ENCODE results near the gene CACNA1E.

Gene CACNA1E

DNA sequence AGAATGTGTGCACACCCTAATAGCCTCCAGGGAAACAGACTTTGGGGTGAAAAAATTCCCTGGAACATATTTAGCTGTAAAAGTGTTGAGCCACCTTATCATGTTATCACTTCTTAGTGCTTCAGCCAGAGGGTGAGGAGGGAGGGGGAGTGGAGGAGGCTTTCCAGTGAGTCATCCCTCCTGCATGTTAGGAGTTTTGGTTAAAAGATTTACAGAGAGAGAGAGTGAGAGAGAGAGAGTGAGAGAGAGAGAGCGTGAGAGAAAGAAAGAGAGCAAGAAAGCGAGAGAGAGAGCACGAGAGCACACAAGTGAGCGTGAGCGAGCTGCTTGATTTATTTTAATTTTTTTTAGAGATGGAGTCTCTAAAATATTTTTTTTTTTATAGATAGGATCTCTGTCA, 13.5 kb upstream of the CACNA1E start:
- no peak overlapping the region for H3K27ac Mint-ChIP-seq
- H3K36me3 Mint-ChIP-seq: no peaks in the 10 kb centered on the region
- no peak for DNase-seq
- H3K4me3 Mint-ChIP-seq: no peak overlapping the region
- CTCF ChIA-PET: interaction anchor here (1.3 kb wide), 1 partner anchor 9 kb away, joined by 3 read pairs; no protein-coding TSS in a partner anchor
- H3K9me3 Mint-ChIP-seq: no peaks in the 10 kb centered on the region
- peaks cover 32% of the 10 kb centered on the region for H3K27me3 Mint-ChIP-seq
- H3K4me1 Mint-ChIP-seq: no peaks in the 10 kb centered on the region

DNA sequence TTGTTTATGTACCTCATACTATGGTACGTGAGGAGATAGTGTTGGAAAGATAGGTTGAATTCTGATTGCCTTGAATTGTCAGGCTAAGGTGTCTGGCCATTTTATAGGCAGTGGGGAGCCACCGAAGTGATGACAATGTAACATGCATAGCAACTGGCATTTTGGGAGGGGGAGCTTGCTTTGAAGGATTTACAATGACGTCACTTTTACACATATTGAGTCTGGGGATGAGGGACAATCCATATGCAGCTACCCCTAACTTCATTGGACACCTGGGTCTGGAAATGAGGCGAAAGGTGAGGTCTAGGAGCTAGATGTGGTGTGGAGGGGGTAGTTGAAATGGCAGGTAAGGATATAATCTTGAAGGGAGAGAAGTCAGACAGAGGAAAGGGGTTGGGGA, 7.7 kb upstream of the CACNA1E start:
- CTCF ChIA-PET: interaction anchor here (1.5 to 1.6 kb wide), 2 partner anchors 461 to 605 kb away, joined by 5 read pairs; no protein-coding TSS in a partner anchor
- DNase-seq: no peak
- Mint-ChIP-seq H3K27ac (no peak overlapping the region), H3K4me1 (no peaks in the 10 kb centered on the region), H3K9me3 (no peaks in the 10 kb centered on the region), H3K4me3 (no peak overlapping the region), H3K36me3 (no peaks in the 10 kb centered on the region), H3K27me3 (peaks cover 17% of the 10 kb centered on the region)

DNA sequence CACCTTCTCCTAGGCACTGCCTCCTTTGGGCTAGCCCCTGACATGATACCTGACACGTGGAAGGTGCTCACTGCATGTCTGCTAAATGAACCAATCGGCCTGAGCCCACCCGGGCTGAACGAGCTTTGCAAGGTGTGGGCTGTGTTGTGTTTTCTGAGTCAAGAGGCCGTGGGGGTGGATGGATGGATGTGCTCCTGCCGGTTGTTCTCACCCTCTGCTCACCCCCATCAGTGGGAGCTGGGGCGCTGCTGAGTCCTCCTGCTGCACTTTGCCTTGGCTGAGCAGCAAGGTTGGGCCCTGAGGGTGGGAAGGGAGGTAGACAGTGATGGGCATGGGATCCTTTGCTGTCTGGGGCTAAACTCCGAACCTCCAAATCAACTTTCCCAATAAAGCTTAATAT, 6.7 kb upstream of the CACNA1E start:
- CTCF ChIA-PET: interaction anchor here (1.5 to 9.7 kb wide), 2 partner anchors 460 to 604 kb away, joined by 5 to 98 read pairs; no protein-coding TSS in a partner anchor
- peaks cover 26% of the 10 kb centered on the region for H3K27me3 Mint-ChIP-seq
- no peaks in the 10 kb centered on the region for H3K9me3 Mint-ChIP-seq
- H3K36me3 Mint-ChIP-seq: no peaks in the 10 kb centered on the region
- H3K4me1 Mint-ChIP-seq: no peaks in the 10 kb centered on the region
- no peak overlapping the region for H3K4me3 Mint-ChIP-seq
- H3K27ac Mint-ChIP-seq: no peak overlapping the region
- no peak for DNase-seq

DNA sequence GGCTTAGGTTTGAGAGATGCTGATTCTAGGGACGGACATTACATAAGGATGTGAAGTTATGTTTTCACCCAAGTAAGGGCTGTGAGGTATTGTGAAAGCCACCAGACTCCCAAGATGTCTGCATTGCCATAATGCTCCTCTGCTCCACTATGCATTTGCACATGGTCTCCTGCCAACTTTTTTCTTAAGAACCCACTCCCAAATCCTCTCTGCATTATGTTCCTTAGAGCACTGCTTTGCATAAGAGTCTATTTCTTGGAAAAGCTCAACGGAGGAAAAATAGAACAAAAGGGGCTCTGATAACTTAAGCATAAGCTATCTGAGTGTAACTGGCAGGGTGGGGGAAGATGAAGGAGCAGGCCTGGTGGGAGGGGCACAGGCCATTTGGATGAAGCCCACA, 5.0 kb upstream of the CACNA1E start:
- CTCF ChIA-PET: interaction anchor here (0.9 to 9.7 kb wide), 13 partner anchors 11 to 952 kb away, joined by 3 to 98 read pairs (median 7); no protein-coding TSS in a partner anchor
- Mint-ChIP-seq H3K27ac (no peak overlapping the region), H3K27me3 (peaks cover 43% of the 10 kb centered on the region), H3K36me3 (peaks cover 1% of the 10 kb centered on the region), H3K4me3 (no peak overlapping the region), H3K4me1 (peaks cover 9% of the 10 kb centered on the region), H3K9me3 (no peaks in the 10 kb centered on the region)
- no peak for DNase-seq

DNA sequence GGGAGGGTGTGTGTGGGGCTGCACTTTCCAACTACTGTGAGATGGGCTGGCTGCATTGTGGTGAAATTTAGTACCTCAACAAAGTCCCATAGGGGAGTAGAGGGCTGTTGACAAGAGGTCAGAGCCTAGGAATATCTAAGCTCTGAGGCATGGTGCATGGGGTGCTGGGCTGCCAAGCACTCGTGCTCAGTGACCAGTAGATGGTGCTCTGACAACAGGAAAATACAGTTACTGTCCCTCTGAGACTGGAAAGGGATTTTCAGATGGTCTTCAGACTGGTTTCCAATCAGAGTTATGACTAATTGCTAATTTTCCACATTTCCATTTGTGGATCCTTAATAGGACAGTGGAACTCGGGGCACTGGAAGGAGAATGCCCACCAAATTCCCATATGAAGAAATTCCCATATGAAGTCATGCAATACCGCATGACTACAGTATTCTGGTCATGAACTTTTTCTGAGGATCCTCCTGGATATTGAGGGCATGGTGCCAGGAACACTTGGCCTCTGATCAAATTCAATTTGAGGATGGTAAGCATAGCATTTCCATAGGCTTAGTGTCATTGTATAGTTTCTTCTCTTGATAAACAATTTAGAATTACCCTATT, 4.1 kb upstream of the CACNA1E start:
- CTCF ChIA-PET: interaction anchor here (0.9 to 9.7 kb wide), 12 partner anchors 9 to 601 kb away, joined by 3 to 98 read pairs (median 7); no protein-coding TSS in a partner anchor
- Mint-ChIP-seq H3K27me3 (peaks cover 52% of the 10 kb centered on the region), H3K36me3 (peaks cover 1% of the 10 kb centered on the region), H3K4me3 (no peak overlapping the region), H3K9me3 (no peaks in the 10 kb centered on the region), H3K4me1 (peaks cover 15% of the 10 kb centered on the region), H3K27ac (no peak overlapping the region)
- DNase-seq: peak; percentile 42

DNA sequence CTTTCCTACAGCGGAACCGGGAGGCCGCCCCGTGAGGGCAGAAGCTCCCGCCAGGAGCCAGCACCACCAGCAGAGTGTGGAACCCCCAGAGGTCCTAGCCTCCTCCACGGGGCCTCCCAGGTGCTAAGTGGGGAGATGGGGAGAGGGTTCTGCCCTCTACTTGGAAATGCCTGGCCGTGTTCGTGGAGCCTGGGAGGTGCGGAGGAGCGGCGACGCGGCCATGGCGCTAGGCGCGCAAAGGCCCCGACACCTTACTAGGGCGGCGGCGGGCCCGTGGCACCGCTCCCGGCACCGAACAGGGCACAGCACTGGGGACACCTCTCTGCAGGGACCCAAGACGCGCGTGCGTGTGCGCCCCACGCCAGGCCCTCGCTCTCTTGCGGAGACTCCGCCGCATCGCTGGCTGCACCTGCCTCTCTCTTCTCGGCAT, 1.3 kb upstream of the CACNA1E start:
- Mint-ChIP-seq H3K9me3 (no peaks in the 10 kb centered on the region), H3K4me3 (peak overlapping the region; percentile 48), H3K27ac (no peak overlapping the region), H3K4me1 (peaks cover 25% of the 10 kb centered on the region), H3K27me3 (peaks cover 80% of the 10 kb centered on the region), H3K36me3 (peaks cover 1% of the 10 kb centered on the region)
- CTCF ChIA-PET: interaction anchor here (1.1 to 9.7 kb wide), 4 partner anchors 453 to 598 kb away, joined by 3 to 98 read pairs (median 8); no protein-coding TSS in a partner anchor
- no peak for DNase-seq

DNA sequence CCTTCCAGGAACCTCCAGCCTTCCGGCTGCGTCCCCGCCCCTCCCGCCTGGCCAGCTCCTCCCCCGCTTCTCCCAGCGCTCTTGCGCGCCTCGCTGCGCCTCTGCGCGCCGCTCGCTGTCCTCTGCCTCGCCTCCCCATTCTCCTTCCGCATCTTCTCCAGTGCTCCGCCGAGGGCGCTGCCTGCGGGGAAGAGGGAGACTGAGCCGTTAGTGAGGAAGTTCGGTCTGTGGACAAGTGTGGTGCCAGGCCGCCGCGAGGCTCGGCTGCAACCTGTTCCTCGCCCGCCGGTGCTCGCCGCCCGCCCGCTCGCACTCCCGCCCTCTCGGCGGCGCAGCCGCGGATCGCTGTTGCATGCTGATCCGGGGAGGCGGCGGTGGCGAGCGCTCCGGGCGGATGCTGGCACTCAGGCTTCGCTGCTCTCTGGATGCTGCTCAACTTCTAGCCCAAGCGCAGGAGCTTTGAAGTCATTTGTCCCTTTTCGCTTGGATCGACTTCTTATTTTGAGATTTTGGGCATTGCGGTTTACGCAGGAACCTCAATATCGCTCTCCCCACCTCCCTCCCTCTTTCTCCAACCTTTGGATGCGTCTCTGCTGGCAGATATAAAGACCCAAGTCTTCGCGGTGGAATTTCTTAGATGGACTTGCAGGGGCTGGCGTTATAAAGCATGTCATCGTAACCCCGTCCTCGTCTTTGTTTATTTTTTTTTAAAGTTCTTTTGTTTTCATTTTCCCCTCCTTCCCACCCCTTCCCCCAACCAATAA, 614 bp upstream of the CACNA1E start:
- Mint-ChIP-seq H3K27ac (no peak overlapping the region), H3K9me3 (no peaks in the 10 kb centered on the region), H3K27me3 (peaks cover 84% of the 10 kb centered on the region), H3K36me3 (peaks cover 1% of the 10 kb centered on the region), H3K4me1 (peaks cover 25% of the 10 kb centered on the region), H3K4me3 (peak overlapping the region; percentile 48)
- CTCF ChIA-PET: interaction anchor here (1.0 to 9.7 kb wide), 4 partner anchors 455 to 598 kb away, joined by 3 to 98 read pairs (median 8); no protein-coding TSS in a partner anchor
- peak; percentile 64 for DNase-seq

DNA sequence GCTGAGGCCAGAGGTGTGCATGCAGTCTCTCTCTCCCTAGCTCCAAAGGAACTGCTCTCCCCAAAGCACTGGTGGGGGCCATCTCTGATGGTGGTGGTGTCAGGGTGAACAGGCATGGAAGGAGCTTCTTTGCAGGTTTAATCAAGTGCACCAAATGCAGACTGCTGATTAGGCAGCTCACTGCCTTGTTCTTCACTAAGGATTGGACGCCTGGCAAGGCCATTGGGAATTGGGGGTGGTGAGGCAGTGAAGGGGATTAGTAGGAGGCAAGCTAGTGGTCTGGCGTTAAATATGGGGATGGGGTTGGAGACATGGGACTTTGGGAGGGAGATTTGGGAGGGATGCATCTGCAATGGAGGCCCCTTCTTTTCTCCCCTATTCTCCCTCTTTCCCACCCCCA, 1.5 kb downstream of the CACNA1E start:
- no peaks in the 10 kb centered on the region for H3K9me3 Mint-ChIP-seq
- no peak for DNase-seq
- CTCF ChIA-PET: interaction anchor here (0.9 to 9.7 kb wide), 4 partner anchors 192 to 596 kb away, joined by 3 to 98 read pairs (median 6); no protein-coding TSS in a partner anchor
- H3K4me1 Mint-ChIP-seq: peaks cover 25% of the 10 kb centered on the region
- H3K27me3 Mint-ChIP-seq: peaks cover 89% of the 10 kb centered on the region
- H3K4me3 Mint-ChIP-seq: no peak overlapping the region
- H3K36me3 Mint-ChIP-seq: peaks cover 1% of the 10 kb centered on the region
- no peak overlapping the region for H3K27ac Mint-ChIP-seq

DNA sequence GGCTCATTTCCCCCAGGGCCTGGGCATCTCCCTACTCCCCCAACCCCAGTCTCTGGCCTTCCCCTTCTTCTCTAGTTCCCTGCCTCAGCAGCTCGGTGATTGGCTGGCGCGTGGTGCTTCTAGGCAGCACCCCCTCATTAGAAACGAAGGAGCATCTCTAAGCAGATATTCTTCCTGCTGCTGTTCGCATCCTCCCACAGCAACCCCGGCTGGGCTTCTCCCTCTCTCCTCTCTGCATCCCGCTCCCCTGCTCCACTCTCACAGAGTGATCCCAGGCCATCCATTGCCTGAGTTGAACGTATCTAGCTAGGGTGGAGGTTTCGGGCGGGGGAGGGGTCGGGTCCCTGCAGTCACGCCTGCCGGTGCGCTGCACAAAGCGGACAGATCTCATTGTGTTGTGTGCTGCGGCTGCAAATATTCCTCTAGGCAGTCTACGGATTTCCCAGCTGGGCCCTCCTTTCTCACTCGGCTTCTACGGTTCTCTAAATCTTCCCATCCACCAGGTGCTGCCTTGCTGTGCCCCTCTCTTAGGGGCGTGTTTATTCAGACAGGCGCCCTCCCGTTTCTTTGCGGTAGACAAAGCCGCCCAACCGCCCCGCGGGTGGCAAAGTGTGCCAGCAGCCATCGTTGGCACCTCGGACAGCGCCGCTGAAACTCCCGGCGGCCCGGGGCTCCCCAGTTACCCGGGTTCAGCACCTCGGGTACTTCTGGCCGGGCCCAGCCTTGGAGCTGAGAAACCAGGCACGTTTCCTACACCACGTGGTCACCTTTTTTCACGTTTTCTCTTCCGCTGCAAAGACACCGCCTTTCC, 2.2 kb downstream of the CACNA1E start:
- Mint-ChIP-seq H3K27ac (no peak overlapping the region), H3K36me3 (peaks cover 1% of the 10 kb centered on the region), H3K4me3 (no peak overlapping the region), H3K4me1 (peaks cover 25% of the 10 kb centered on the region), H3K27me3 (peaks cover 90% of the 10 kb centered on the region), H3K9me3 (no peaks in the 10 kb centered on the region)
- CTCF ChIA-PET: interaction anchor here (1.5 to 9.7 kb wide), 3 partner anchors 451 to 595 kb away, joined by 5 to 98 read pairs (median 7); no protein-coding TSS in a partner anchor
- DNase-seq: peak; percentile 49

DNA sequence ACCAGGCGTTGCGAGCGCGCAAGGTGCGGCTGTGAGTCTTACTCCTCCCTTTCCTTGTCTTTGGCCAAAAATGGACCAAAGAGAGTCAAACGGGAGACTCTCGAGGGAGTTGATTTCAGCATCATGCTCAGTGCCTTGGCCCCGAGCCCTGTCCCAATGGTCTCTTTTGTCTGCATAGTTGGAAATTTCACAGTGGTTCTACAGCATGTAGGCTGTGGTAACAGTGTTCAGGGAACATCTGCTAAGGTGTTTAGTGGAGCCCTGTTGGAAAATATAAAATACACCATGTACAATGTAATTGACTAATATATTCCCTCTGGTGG, 2.7 kb downstream of the CACNA1E start:
- Mint-ChIP-seq H3K27ac (no peak overlapping the region), H3K4me1 (peaks cover 25% of the 10 kb centered on the region), H3K9me3 (no peaks in the 10 kb centered on the region), H3K36me3 (peaks cover 1% of the 10 kb centered on the region), H3K4me3 (no peak overlapping the region), H3K27me3 (peaks cover 90% of the 10 kb centered on the region)
- DNase-seq: no peak
- CTCF ChIA-PET: interaction anchor here (0.7 to 9.7 kb wide), 3 partner anchors 378 to 594 kb away, joined by 3 to 98 read pairs (median 5); no protein-coding TSS in a partner anchor

DNA sequence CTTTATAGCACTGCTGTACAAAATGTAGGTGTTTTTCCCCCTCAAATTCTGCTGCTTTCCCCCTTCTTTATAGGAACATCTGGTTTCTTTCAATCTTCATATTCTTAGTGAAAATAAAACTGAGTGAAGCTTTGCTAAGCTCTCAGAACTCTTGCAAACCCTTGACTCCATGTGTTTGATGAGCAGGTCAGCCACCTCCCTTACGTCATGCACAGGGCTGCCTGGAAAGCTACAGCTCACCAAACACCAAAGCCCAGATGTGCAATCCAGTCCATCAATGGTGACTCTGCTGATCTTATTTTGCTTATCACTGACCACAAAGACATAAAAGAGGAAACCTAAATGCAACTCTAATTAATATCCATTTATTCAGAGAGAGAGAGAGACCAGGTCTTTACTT, 5.5 kb downstream of the CACNA1E start:
- H3K4me3 Mint-ChIP-seq: no peak overlapping the region
- H3K4me1 Mint-ChIP-seq: peaks cover 11% of the 10 kb centered on the region
- CTCF ChIA-PET: no interaction called here
- DNase-seq: no peak
- no peak overlapping the region for H3K27ac Mint-ChIP-seq
- peaks cover 67% of the 10 kb centered on the region for H3K27me3 Mint-ChIP-seq
- no peaks in the 10 kb centered on the region for H3K9me3 Mint-ChIP-seq
- no peaks in the 10 kb centered on the region for H3K36me3 Mint-ChIP-seq

DNA sequence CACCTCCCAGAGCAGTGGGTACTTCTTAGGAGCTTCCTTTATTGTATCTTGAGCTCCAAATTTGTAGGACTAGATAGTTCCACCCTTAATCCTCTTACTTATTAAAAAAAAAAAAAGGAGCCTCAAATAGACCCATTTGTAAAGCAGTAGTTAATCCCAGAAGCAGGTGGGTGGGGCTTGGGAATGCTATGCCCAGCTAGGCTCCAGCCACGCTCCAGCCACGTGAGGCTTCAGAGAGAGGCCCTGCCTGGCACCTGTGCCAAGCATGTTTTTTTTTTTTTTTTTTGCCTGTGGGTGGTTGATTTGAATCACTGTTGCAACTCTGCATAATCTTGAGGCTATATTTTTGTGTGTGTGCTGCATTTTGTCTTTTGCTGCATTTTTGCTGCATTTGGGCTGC, 7.0 kb downstream of the CACNA1E start:
- Mint-ChIP-seq H3K27me3 (peaks cover 53% of the 10 kb centered on the region), H3K4me3 (no peak overlapping the region), H3K4me1 (peaks cover 8% of the 10 kb centered on the region), H3K9me3 (no peaks in the 10 kb centered on the region), H3K27ac (no peak overlapping the region), H3K36me3 (no peaks in the 10 kb centered on the region)
- no peak for DNase-seq
- CTCF ChIA-PET: no interaction called here

DNA sequence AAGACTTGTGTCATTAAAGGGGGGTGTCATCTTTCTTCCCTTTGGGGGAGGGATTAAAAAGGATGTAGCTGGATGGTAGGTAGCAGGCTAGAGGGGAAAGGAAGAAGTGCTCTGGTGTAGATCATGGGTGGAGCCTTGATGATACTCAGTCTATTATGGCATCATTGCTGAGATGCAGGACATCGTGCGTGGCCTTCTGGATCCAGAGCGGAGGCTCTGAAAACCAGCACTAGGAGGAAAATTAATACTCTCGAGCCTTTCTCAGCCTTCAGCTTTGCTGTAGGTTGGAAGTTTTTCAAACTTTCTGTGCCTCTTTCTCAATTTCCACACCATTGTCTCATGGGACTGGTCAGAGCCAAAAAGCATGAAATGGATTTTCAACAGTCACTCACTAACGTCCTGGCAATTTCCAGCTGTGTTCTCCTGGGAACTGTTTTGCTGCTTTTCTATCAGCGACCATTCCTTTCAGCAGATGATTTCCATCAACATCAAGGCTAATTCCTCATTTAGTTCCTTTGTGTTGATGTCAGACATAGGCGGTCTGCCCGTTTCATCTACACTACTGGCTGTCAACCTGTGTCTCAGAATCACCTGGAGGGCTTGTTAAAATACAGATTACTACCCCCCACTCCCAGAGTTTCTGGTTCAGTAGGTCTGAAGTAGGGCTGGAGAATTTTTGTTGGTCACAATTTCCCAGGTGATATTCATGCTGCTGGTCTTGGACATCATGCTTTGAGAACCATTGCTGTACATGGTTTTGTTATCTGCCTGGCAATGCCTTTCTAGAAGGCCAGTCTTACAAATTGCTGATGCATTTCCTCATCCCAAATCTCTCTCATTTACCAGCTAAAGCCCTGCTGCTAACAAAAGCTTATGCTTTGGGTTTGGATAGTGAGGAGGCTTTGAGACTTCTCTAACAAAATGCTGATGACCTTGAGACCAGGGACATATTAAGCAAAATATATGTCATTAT, 7.7 kb downstream of the CACNA1E start:
- CTCF ChIA-PET: interaction anchor here (1.0 kb wide), 1 partner anchor 13 kb away, joined by 3 read pairs; no protein-coding TSS in a partner anchor
- Mint-ChIP-seq H3K27me3 (peaks cover 46% of the 10 kb centered on the region), H3K4me1 (peaks cover 2% of the 10 kb centered on the region), H3K4me3 (no peak overlapping the region), H3K9me3 (no peaks in the 10 kb centered on the region), H3K36me3 (no peaks in the 10 kb centered on the region), H3K27ac (no peak overlapping the region)
- DNase-seq: no peak
